ENCODE measurements around the gene STIM2. TPM values are rescaled to one million over a fixed set of nuclear protein-coding genes. Genes with fewer than 3 reads are reported as not detected.
"Not testable (repeated sequence)": the region's sequence is repeated elsewhere in the genome, so short reads cannot be mapped to it uniquely, and the experiment has no call there.

The STIM2 gene
- total RNA-seq, 1 donor from 2014 or later = 25.8 TPM

GRCh38 chr4:26964512-26964911, 103.9 kb downstream of the STIM2 start:
- Mint-ChIP-seq H3K36me3 (peaks cover 3% of the 10 kb centered on the region), H3K4me1 (peaks cover 13% of the 10 kb centered on the region)
- no peak overlapping the region for H3K4me2 ChIP-seq

DNA sequence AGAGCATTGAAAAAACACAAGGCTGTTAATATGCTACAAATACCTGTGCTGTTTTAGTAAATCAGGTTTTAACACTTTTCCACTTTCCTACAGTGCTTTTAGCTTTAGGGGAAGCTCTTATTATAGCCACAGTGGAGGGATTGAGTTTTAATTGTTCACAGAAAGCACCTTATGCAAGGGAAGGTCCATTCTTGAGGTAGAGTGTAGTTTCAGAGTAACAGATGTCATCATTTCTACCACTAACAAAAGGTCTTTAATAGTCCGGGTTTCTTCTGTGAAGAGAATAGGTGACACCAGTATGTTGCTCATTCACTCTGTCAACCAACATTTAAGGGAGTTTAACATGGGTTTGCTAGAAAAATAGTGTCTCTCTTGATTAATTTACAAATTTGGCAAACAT, 104.4 kb downstream of the STIM2 start:
- Histone ChIP-seq H3K9ac (no peak overlapping the region), H3K36me3 (no peaks in the 10 kb centered on the region), H3K4me3 (no peak overlapping the region), H3K27ac (no peak overlapping the region), H3K9me3 (ENCODE audit: low read depth) (no peaks in the 10 kb centered on the region), H3K27me3 (no peaks in the 10 kb centered on the region), H2AFZ (replicated peaks) (no peak overlapping the region), H3K4me2 (peak overlapping the region; percentile 12), H3K79me2 (ENCODE audit: low read depth) (peaks cover 9% of the 10 kb centered on the region), H3F3A (ENCODE audit: low read depth) (no peaks in the 10 kb centered on the region), H3K4me1 (peaks cover 10% of the 10 kb centered on the region), H4K20me1 (ENCODE audit: low read depth) (peaks cover 1% of the 10 kb centered on the region)
- peaks cover 13% of the 10 kb centered on the region for H3K4me1 Mint-ChIP-seq
- no peaks in the 10 kb centered on the region for H3K9me3 Mint-ChIP-seq
- no peaks in the 10 kb centered on the region for H3K27me3 Mint-ChIP-seq (ENCODE audit: insufficient read depth, low read depth)
- no peak for TF ChIP-seq EZH2phosphoT487 (IDR thresholded peaks at IDR 0.05)
- no peak for TF ChIP-seq EZH2 (IDR thresholded peaks at IDR 0.05)
- TF ChIP-seq, protein P1, sequence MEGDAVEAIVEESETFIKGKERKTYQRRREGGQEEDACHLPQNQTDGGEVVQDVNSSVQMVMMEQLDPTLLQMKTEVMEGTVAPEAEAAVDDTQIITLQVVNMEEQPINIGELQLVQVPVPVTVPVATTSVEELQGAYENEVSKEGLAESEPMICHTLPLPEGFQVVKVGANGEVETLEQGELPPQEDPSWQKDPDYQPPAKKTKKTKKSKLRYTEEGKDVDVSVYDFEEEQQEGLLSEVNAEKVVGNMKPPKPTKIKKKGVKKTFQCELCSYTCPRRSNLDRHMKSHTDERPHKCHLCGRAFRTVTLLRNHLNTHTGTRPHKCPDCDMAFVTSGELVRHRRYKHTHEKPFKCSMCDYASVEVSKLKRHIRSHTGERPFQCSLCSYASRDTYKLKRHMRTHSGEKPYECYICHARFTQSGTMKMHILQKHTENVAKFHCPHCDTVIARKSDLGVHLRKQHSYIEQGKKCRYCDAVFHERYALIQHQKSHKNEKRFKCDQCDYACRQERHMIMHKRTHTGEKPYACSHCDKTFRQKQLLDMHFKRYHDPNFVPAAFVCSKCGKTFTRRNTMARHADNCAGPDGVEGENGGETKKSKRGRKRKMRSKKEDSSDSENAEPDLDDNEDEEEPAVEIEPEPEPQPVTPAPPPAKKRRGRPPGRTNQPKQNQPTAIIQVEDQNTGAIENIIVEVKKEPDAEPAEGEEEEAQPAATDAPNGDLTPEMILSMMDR (IDR thresholded peaks at IDR 0.05) = no peak
- no peak for DNase-seq (ENCODE audit: low spot score)
- H3K4me3 Mint-ChIP-seq = no peak overlapping the region
- H3K27ac Mint-ChIP-seq = no peak overlapping the region
- H3K36me3 Mint-ChIP-seq = peaks cover 3% of the 10 kb centered on the region

More at GRCh38 chr4:26964512-26964911, 103.9 kb downstream of the STIM2 start:
- Histone ChIP-seq H3K79me2 (ENCODE audit: low read depth) (peaks cover 6% of the 10 kb centered on the region), H3K27ac (no peak overlapping the region), H3F3A (ENCODE audit: low read depth) (peaks cover 3% of the 10 kb centered on the region), H3K4me3 (no peak overlapping the region), H2AFZ (replicated peaks) (no peak overlapping the region), H3K9me3 (ENCODE audit: low read depth) (no peaks in the 10 kb centered on the region), H3K36me3 (no peaks in the 10 kb centered on the region), H3K9ac (no peak overlapping the region), H3K27me3 (no peaks in the 10 kb centered on the region), H4K20me1 (ENCODE audit: low read depth) (peaks cover 6% of the 10 kb centered on the region), H3K4me1 (peaks cover 15% of the 10 kb centered on the region)
- H3K27ac Mint-ChIP-seq = no peak overlapping the region
- no peaks in the 10 kb centered on the region for H3K9me3 Mint-ChIP-seq
- TF ChIP-seq EZH2phosphoT487 (IDR thresholded peaks at IDR 0.05) = no peak
- no peak for TF ChIP-seq EZH2 (IDR thresholded peaks at IDR 0.05)
- TF ChIP-seq, protein P1 (IDR thresholded peaks at IDR 0.05) = no peak
- H3K27me3 Mint-ChIP-seq (ENCODE audit: insufficient read depth, low read depth) = no peaks in the 10 kb centered on the region
- no peak overlapping the region for H3K4me3 Mint-ChIP-seq
- no peak for DNase-seq (ENCODE audit: low spot score)

DNA sequence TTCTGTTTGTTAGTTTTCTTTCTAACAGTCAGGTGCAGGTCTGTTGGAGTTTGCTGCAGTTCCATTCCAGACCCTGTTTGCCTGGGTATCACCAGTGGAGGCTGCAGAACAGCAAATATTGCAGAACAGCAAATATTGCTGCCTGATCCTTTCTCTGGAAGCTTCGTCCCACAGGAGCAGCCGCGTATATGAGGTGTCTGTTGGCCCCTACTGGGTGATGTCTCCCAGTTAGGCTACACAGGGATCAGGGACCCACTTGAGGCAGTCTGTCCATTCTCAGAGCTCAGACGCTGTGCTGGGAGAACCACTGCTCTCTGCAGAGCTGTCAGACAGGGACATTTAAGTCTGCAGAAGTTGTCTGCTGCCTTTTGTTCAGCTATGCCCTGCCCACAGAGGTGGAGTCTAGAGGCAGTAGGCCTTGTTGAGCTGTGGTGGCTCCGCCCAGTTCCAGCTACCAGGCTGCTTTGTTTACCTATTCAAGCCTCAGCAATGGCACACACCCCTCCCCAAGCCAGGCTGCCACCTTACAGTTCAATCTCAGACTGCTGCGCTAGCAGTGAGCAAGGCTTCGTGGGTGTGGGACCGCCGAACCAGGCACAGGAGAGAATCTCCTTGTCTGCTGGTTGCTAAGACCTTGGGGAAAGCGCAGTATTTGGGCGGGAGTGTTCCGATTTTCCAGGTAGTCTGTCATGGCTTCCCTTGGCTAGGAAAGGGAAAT, 115.0 kb downstream of the STIM2 start:
- H3K4me1 Mint-ChIP-seq; H3K4me3 Mint-ChIP-seq; H3K9ac ChIP-seq; H3K4me2 ChIP-seq; H3K27me3 ChIP-seq; H3K4me3 ChIP-seq; H3F3A ChIP-seq (ENCODE audit: low read depth); H4K20me1 ChIP-seq (ENCODE audit: low read depth); H3K27ac ChIP-seq; H3K9me3 ChIP-seq (ENCODE audit: low read depth); H3K36me3 ChIP-seq; H3K27me3 Mint-ChIP-seq (ENCODE audit: insufficient read depth, low read depth); H3K4me1 ChIP-seq; H2AFZ ChIP-seq (replicated peaks); H3K27ac Mint-ChIP-seq: not testable (repeated sequence)
- Mint-ChIP-seq H3K36me3 (peaks cover 18% of the 10 kb centered on the region), H3K9me3 (peaks cover 23% of the 10 kb centered on the region)
- H3K79me2 ChIP-seq (ENCODE audit: low read depth) = peaks cover 26% of the 10 kb centered on the region
- DNase-seq (ENCODE audit: low spot score) = peak; percentile 45

DNA sequence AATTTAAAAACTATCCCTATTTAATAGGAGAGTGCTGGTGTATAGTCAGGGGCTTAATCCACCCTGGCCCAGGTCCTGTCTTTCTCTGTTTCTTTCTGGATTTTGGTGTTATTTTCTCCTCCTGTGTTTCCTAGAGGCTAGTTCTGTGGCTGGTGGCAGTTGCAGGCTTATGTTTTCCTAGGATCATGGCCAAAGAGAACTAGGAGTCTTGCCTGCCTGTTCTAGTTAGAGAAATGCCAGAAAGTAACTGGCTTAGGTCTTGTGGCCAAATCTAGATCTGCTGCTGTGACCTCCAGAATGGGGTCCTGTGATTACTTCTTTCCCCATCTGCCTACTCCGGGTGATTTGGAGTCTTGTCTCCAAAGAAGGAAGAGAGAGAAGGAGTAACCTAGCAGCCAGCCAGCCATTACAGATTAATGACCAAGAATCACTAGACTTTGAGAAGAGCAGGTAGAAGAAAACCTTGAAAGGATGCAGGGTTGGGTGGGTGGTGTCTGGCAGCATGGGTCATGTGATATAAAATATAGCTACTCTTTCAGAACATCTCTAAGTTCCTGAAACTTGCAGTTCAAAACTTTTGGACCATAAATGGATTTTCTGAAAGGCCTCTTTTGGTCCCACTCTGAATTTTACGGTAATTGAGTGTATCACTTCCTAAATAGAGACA, 117.9 kb downstream of the STIM2 start:
- H3K27ac Mint-ChIP-seq = no peak overlapping the region
- H3K4me1 ChIP-seq = no peaks in the 10 kb centered on the region

More for the DNA sequence above, 117.9 kb downstream of the STIM2 start:
- Histone ChIP-seq H3K9ac (no peak overlapping the region), H2AFZ (replicated peaks) (no peak overlapping the region), H3K4me2 (no peak overlapping the region), H3K79me2 (ENCODE audit: low read depth) (peaks cover 4% of the 10 kb centered on the region), H3K4me3 (no peak overlapping the region), H3F3A (ENCODE audit: low read depth) (no peaks in the 10 kb centered on the region), H3K27me3 (no peaks in the 10 kb centered on the region), H3K36me3 (no peaks in the 10 kb centered on the region), H4K20me1 (ENCODE audit: low read depth) (no peaks in the 10 kb centered on the region), H3K9me3 (ENCODE audit: low read depth) (no peaks in the 10 kb centered on the region), H3K27ac (no peak overlapping the region)
- TF ChIP-seq EZH2phosphoT487 (IDR thresholded peaks at IDR 0.05) = no peak
- TF ChIP-seq, protein P1 (IDR thresholded peaks at IDR 0.05) = no peak
- TF ChIP-seq EZH2 (IDR thresholded peaks at IDR 0.05) = no peak
- no peaks in the 10 kb centered on the region for H3K27me3 Mint-ChIP-seq (ENCODE audit: insufficient read depth, low read depth)
- DNase-seq (ENCODE audit: low spot score) = no peak
- peaks cover under 1% of the 10 kb centered on the region for H3K9me3 Mint-ChIP-seq
- peaks cover 2% of the 10 kb centered on the region for H3K4me1 Mint-ChIP-seq
- peaks cover 5% of the 10 kb centered on the region for H3K36me3 Mint-ChIP-seq
- no peak overlapping the region for H3K4me3 Mint-ChIP-seq

All from neural progenitor cell (in vitro differentiated cells).